Esophagus squamous epithelium (tissue), 5 donors: Measurements from ENCODE around the gene CDC37L1. TPM values are rescaled to one million over a fixed set of nuclear protein-coding genes. Genes with fewer than 3 reads are reported as not detected.

Experiments used
- DNase-seq: peaks from one replicate; lab custom pipeline; 2025; lab: John Stamatoyannopoulos, UW
- H3K27ac ChIP-seq, 4 donors: fragments of 200-600 bp; sonication (generic); one replicate each; pipeline ENCODE4 v1.5.1; 2016 to 2019; ENCODE audit warnings: mild to moderate bottlenecking in 1 of 4
- H3K27me3 ChIP-seq, 4 donors: fragments of 200-600 bp; sonication (generic); 1 replicate in 3 of 4; 2 replicates in 1 of 4; pipeline versions ENCODE4 v1.5.1 to v1.6.0; 2017 to 2021; ENCODE audit warnings: antibody characterized with exemption in 1 of 4
- H3K36me3 ChIP-seq, 3 donors: fragments of 200-600 bp; sonication (generic); one replicate each; pipeline ENCODE4 v1.5.1; 2016 to 2019
- H3K4me1 ChIP-seq, 3 donors: fragments of 200-600 bp; sonication (generic); one replicate each; pipeline ENCODE4 v1.5.1; 2017 to 2019
- H3K4me3 ChIP-seq, 4 donors: fragments of 200-600 bp; sonication (generic); 1 replicate in 3 of 4; 2 replicates in 1 of 4; pipeline ENCODE4 v1.5.1; 2016 to 2019; ENCODE audit warnings: mild to moderate bottlenecking in 2 of 4, moderate library complexity in 1 of 4
- H3K9me3 ChIP-seq, 3 donors: fragments of 200-600 bp; sonication (generic); one replicate each; pipeline ENCODE4 v1.5.1; 2016 to 2019
- POLR2A ChIP-seq, 4 donors: fragments of 450-650 bp; IDR thresholded peaks; one replicate each; pipeline ENCODE4 v1.6.1; 2017; ENCODE audit warnings: antibody characterized with exemption in 4 of 4, mild to moderate bottlenecking in 4 of 4, moderate library complexity in 3 of 4
- WGBS, 2 donors: methylation state at CpG; one replicate each; pipeline ENCODE4 v1.1.5; 2018; 5-methylcytosine and 5-hydroxymethylcytosine counted together
- intact Hi-C: fragments of 100-400 bp; cut with DNase I; formaldehyde crosslinking; loops from one replicate; pipeline ENCODE4 v1.15.0; 2022
- total RNA-seq, 4 donors: library from RNA; depleted of rRNA; stranded (reverse); fragments of >200 nt; gene quantifications; one replicate each; pipeline ENCODE4 v1.1.0, GENCODE V29; 2016
- TF ChIP-seq, protein P1 (sequence below), 6 experiments: fragments of 450-650 bp in 4 of 6; fragments of 200-600 bp in 2 of 6; sonication (generic) in 2 of 6; IDR thresholded peaks; one replicate each; pipeline ENCODE4 v1.5.1; 2016 to 2019; ENCODE audit warnings: antibody characterized with exemption in 6 of 6, mild to moderate bottlenecking in 4 of 6, moderate library complexity in 4 of 6
- donor health status: DM: yes; HTN: yes; CAD: no.

CDC37L1 gene
- total RNA-seq, 4 donors from 2014 or later = 8.9 to 48.8 (median 19.3) TPM

- Histone ChIP-seq H3K4me1 (peaks cover 9 to 64% (median 11%) of the 10 kb centered on the region in 3 donors), H3K27me3 (no peaks in the 10 kb centered on the region), H3K36me3 (no peaks in the 10 kb centered on the region), H3K27ac (peak within 1 kb of the TSS; percentile 92 to 99 (median 98)), H3K4me3 (peak within 1 kb of the TSS; percentile 82 to 97 (median 90)), H3K9me3 (no peaks in the 10 kb centered on the region)
- peak; percentile 43 for DNase-seq
- intact Hi-C loops = loop anchor here (10.0 kb wide), 1 partner anchor 694 kb away; the partner anchor contains the start of gene PLGRKT
- TF ChIP-seq, protein P1, sequence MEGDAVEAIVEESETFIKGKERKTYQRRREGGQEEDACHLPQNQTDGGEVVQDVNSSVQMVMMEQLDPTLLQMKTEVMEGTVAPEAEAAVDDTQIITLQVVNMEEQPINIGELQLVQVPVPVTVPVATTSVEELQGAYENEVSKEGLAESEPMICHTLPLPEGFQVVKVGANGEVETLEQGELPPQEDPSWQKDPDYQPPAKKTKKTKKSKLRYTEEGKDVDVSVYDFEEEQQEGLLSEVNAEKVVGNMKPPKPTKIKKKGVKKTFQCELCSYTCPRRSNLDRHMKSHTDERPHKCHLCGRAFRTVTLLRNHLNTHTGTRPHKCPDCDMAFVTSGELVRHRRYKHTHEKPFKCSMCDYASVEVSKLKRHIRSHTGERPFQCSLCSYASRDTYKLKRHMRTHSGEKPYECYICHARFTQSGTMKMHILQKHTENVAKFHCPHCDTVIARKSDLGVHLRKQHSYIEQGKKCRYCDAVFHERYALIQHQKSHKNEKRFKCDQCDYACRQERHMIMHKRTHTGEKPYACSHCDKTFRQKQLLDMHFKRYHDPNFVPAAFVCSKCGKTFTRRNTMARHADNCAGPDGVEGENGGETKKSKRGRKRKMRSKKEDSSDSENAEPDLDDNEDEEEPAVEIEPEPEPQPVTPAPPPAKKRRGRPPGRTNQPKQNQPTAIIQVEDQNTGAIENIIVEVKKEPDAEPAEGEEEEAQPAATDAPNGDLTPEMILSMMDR (IDR thresholded peaks at IDR 0.05) = peak in 3 of 6 experiments; percentile 7 to 21 (median 12)
- TF ChIP-seq POLR2A (IDR thresholded peaks at IDR 0.05) = peak in 2 of 4 donors; percentile 91 to 94
- WGBS, 2 donors = 0% methylated on average over 3 to 9 of the region's 84 CpGs
These were observed 61.4 kb downstream of the CDC37L1 start, which contains the start of gene AK3 for GRCh38 chr9:4740638-4741364. TSS of gene AK3 (minus strand) at chr9:4741202. CDS start at chr9:4741087, 115 bp downstream.

- no peaks in the 10 kb centered on the region for H3K36me3 ChIP-seq
- H3K4me1 ChIP-seq = peaks cover 9 to 62% (median 11%) of the 10 kb centered on the region in 3 donors
- WGBS, 2 donors = 3% methylated on average over 26 to 41 of the region's 54 CpGs
- H3K27me3 ChIP-seq = no peaks in the 10 kb centered on the region
- peak overlapping the region; percentile 82 to 97 (median 90) for H3K4me3 ChIP-seq
- H3K27ac ChIP-seq = peak overlapping the region; percentile 92 to 99 (median 98)
- TF ChIP-seq POLR2A (IDR thresholded peaks at IDR 0.05) = peak in 1 of 4 donors; percentile 58
- TF ChIP-seq, protein P1 (IDR thresholded peaks at IDR 0.05) = no peak
- DNase-seq = no peak
- intact Hi-C loops = loop anchor here (10.0 kb wide), 1 partner anchor 693 kb away; the partner anchor contains the start of gene PLGRKT
- H3K9me3 ChIP-seq = no peaks in the 10 kb centered on the region
These were observed 62.2 kb downstream of the CDC37L1 start for GRCh38 chr9:4741365-4742089.

DNA sequence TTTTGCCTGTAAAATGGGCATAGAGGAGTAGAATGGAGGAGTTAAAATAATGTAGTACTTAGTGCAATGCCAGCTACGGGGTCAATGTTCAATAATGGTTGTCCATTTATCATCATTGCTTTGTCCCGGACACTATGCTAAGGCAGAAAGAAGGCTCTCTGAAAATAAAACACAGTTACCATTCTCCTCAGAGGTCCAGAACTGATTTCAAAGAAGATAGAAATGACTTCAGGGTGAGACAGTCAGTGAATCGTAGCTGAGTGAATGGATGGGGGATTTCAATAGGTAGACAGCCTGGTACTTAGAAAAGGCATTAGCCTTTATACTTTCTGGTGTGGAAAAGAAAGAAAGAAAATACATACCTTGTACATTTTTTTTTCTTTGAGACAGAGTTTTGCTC, 62.9 kb downstream of the CDC37L1 start:
- peak overlapping the region; percentile 92 to 99 (median 98) for H3K27ac ChIP-seq
- intact Hi-C loops = loop anchor here (10.0 kb wide), 1 partner anchor 693 kb away; the partner anchor contains the start of gene PLGRKT
- H3K27me3 ChIP-seq = no peaks in the 10 kb centered on the region
- H3K4me1 ChIP-seq = peaks cover 9 to 55% (median 11%) of the 10 kb centered on the region in 3 donors
- DNase-seq = no peak
- H3K9me3 ChIP-seq = no peaks in the 10 kb centered on the region
- H3K36me3 ChIP-seq = no peaks in the 10 kb centered on the region
- WGBS, 2 donors = 30 to 32% methylated on average over 3 of the region's 3 CpGs
- peak overlapping the region in 3 of 4 donors; percentile 82 to 97 (median 84) for H3K4me3 ChIP-seq
- TF ChIP-seq POLR2A (IDR thresholded peaks at IDR 0.05) = no peak
- TF ChIP-seq, protein P1 (IDR thresholded peaks at IDR 0.05) = no peak

DNA sequence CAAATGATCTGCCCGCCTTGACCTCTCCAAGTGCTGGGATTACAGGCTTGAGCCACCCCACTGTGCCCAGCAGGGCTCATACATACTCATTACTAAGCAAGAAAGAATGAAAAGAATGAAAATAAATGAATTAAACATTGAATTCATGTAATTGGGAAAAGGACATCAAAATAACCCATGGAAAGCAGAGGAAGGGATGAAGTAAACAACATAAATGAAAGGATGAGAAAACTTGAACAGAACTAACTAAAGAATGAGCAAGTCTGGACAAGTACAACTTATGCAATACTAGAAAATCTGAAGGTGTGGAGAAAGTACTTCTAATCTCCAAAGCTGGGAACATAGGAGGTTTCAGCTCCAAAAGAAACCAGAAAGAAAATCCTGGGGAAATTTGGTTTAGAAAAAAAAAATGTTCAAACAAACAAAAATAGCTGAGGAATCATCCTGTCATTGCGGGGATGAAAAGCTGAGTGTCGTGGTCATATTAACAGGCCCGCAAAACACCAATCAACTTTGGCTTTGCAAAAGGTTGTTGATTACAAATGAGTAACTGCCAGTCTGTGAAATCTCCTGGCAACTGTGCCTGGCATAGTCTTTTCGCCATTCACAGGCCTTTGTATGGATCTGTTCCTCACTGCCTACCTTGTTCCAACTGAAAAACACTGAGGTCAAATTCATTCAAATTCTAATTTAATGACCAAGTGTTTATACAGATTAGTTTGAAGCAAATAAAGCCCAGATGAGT, 63.9 kb downstream of the CDC37L1 start:
- intact Hi-C loops = loop anchor here (10.0 kb wide), 1 partner anchor 691 kb away; the partner anchor contains the start of gene PLGRKT
- Histone ChIP-seq H3K36me3 (no peaks in the 10 kb centered on the region), H3K9me3 (no peaks in the 10 kb centered on the region), H3K27me3 (no peaks in the 10 kb centered on the region), H3K4me1 (peaks cover 9 to 44% (median 9%) of the 10 kb centered on the region in 3 donors), H3K4me3 (peak overlapping the region in 1 of 4 donors; percentile 3), H3K27ac (peak overlapping the region; percentile 92 to 99 (median 98))
- TF ChIP-seq, protein P1 (IDR thresholded peaks at IDR 0.05) = no peak
- no peak for TF ChIP-seq POLR2A (IDR thresholded peaks at IDR 0.05)
- WGBS, 2 donors = 42 to 49% methylated on average over 5 of the region's 5 CpGs
- DNase-seq = no peak
